ENCODE data around the gene GPR183. TPM values are rescaled to one million over a fixed set of nuclear protein-coding genes. Genes with fewer than 3 reads are reported as not detected.

The GPR183 gene
- total RNA-seq, 1 donor from 2014 or later: 2.7 TPM

- DNase-seq (ENCODE audit: missing footprints) (no peak), ATAC-seq (no peak)
- intact Hi-C loops (cut with DNase I): no loop called here
Observed at GRCh38 chr13:99301913-99302636, 5.1 kb downstream of the GPR183 start.

- intact Hi-C loops (cut with DNase I): no loop called here
- ATAC-seq (no peak), DNase-seq (ENCODE audit: missing footprints) (no peak)
Observed at GRCh38 chr13:99301056-99301838, 6.0 kb downstream of the GPR183 start.

- intact Hi-C loops (cut with DNase I): no loop called here
- ATAC-seq: no peak
- DNase-seq (ENCODE audit: missing footprints): no peak
Observed at GRCh38 chr13:99299920-99300341, 7.3 kb downstream of the GPR183 start.

GRCh38 chr13:99299256-99299919 is 7.8 kb downstream of the GPR183 start:
- intact Hi-C loops (cut with DNase I): no loop called here
- DNase-seq (ENCODE audit: missing footprints): no peak
- no peak for ATAC-seq

- no peak for ATAC-seq
- intact Hi-C loops (cut with DNase I): no loop called here
- no peak for DNase-seq (ENCODE audit: missing footprints)
Observed at GRCh38 chr13:99298056-99298455, 9.1 kb downstream of the GPR183 start.

- ATAC-seq (no peak), DNase-seq (ENCODE audit: missing footprints) (no peak)
- intact Hi-C loops (cut with DNase I): no loop called here
Observed at GRCh38 chr13:99297331-99297730, 9.9 kb downstream of the GPR183 start.

GRCh38 chr13:99296398-99296797 is 10.8 kb downstream of the GPR183 start:
- intact Hi-C loops (cut with DNase I): no loop called here
- ATAC-seq (no peak), DNase-seq (ENCODE audit: missing footprints) (no peak)

- intact Hi-C loops (cut with DNase I): no loop called here
- ATAC-seq (no peak), DNase-seq (ENCODE audit: missing footprints) (no peak)
Observed at GRCh38 chr13:99295488-99296252, 11.5 kb downstream of the GPR183 start.

- intact Hi-C loops (cut with DNase I): no loop called here
- no peak for DNase-seq (ENCODE audit: missing footprints)
- no peak for ATAC-seq
Observed at GRCh38 chr13:99294958-99295357, 12.2 kb downstream of the GPR183 start.

- intact Hi-C loops (cut with DNase I): no loop called here
- ATAC-seq (no peak), DNase-seq (ENCODE audit: missing footprints) (no peak)
Observed at GRCh38 chr13:99294198-99294597, 13.0 kb downstream of the GPR183 start.

- ATAC-seq (no peak), DNase-seq (ENCODE audit: missing footprints) (no peak)
- intact Hi-C loops (cut with DNase I): no loop called here
Observed at GRCh38 chr13:99293178-99293577, 14.0 kb downstream of the GPR183 start.

- ATAC-seq (no peak), DNase-seq (ENCODE audit: missing footprints) (no peak)
- intact Hi-C loops (cut with DNase I): no loop called here
Observed at GRCh38 chr13:99290894-99291293, 16.3 kb downstream of the GPR183 start.

- DNase-seq (ENCODE audit: missing footprints) (no peak), ATAC-seq (no peak)
- intact Hi-C loops (cut with DNase I): no loop called here
Observed at GRCh38 chr13:99289674-99290337, 17.4 kb downstream of the GPR183 start.

GRCh38 chr13:99289271-99289670 is 17.9 kb downstream of the GPR183 start:
- ATAC-seq (no peak), DNase-seq (ENCODE audit: missing footprints) (no peak)
- intact Hi-C loops (cut with DNase I): no loop called here

- DNase-seq (ENCODE audit: missing footprints) (no peak), ATAC-seq (no peak)
- intact Hi-C loops (cut with DNase I): no loop called here
Observed at GRCh38 chr13:99288089-99288488, 19.1 kb downstream of the GPR183 start.

- DNase-seq (ENCODE audit: missing footprints) (no peak), ATAC-seq (no peak)
- intact Hi-C loops (cut with DNase I): no loop called here
Observed at GRCh38 chr13:99287551-99287950, 19.6 kb downstream of the GPR183 start.

GRCh38 chr13:99285432-99286182 is 21.6 kb downstream of the GPR183 start:
- intact Hi-C loops (cut with DNase I): no loop called here

More at GRCh38 chr13:99285432-99286182, 21.6 kb downstream of the GPR183 start:
- DNase-seq (ENCODE audit: missing footprints): no peak
- peak; percentile 73 for ATAC-seq

Data from Right ventricle myocardium inferior (tissue), 1 donor.